SK-N-SH treated with all-trans-retinoic acid at 6 μM for 48 hours (cell line): ENCODE results near the gene CRTAP.
"Not testable (repeated sequence)": the region's sequence is repeated elsewhere in the genome, so short reads cannot be mapped to it uniquely, and the experiment has no call there.

Source experiments
- ARNTL ChIP-seq: fragments of 450-650 bp; formaldehyde crosslinking; IDR thresholded peaks from 2 replicates; pipeline ENCODE4 v1.5.0; 2020; ENCODE audit warnings: low read depth, mild to moderate bottlenecking, moderate library complexity, borderline replicate concordance
- PATZ1 ChIP-seq: fragments of 250-450 bp; sonication (Bioruptor Pico); IDR thresholded peaks from 2 replicates; pipeline ENCODE4 v1.8.0; 2020; ENCODE audit warnings: mild to moderate bottlenecking, moderate library complexity, borderline replicate concordance
- TCF4 ChIP-seq: fragments of 250-450 bp; sonication (Bioruptor Pico); IDR thresholded peaks from 2 replicates; pipeline ENCODE4 v1.8.0; 2021; ENCODE audit warnings: mild to moderate bottlenecking, moderate library complexity, borderline replicate concordance
- ZFP3 ChIP-seq: fragments of 250-450 bp; sonication (Bioruptor Pico); IDR thresholded peaks from 2 replicates; pipeline ENCODE4 v1.5.0; 2020; ENCODE audit warnings: mild to moderate bottlenecking, moderate library complexity
- ZNF565 ChIP-seq: fragments of 450-650 bp; formaldehyde crosslinking; conservative IDR thresholded peaks from 2 replicates; pipeline ENCODE4 v1.5.0; 2020; ENCODE audit warnings: low read depth, mild to moderate bottlenecking, moderate library complexity

- TF ChIP-seq PATZ1 (CRISPR knock-in tag); ARNTL; TCF4 (CRISPR knock-in tag); ZFP3; ZNF565 (CRISPR knock-in tag): not testable (repeated sequence)
Observed at GRCh38 chr3:33162621-33163020, 48.8 kb downstream of the CRTAP start.
